Measurements from ENCODE around the gene KCNQ5.
A peak's percentile ranks its signal among the peaks of the same experiment; 100 is the strongest.

The KCNQ5 gene

GRCh38 chr6:72739368-72739779 is 117.5 kb downstream of the KCNQ5 start:
- DNase-seq (ENCODE audit: extremely low read depth in 1 of 2, low read depth in 1 of 2) = no peak

- DNase-seq (ENCODE audit: extremely low read depth in 1 of 2, low read depth in 1 of 2) = no peak
Measured at GRCh38 chr6:72740135-72740534, 118.3 kb downstream of the KCNQ5 start.

GRCh38 chr6:72741083-72741482 is 119.2 kb downstream of the KCNQ5 start:
- DNase-seq (ENCODE audit: extremely low read depth in 1 of 2, low read depth in 1 of 2) = no peak

DNA sequence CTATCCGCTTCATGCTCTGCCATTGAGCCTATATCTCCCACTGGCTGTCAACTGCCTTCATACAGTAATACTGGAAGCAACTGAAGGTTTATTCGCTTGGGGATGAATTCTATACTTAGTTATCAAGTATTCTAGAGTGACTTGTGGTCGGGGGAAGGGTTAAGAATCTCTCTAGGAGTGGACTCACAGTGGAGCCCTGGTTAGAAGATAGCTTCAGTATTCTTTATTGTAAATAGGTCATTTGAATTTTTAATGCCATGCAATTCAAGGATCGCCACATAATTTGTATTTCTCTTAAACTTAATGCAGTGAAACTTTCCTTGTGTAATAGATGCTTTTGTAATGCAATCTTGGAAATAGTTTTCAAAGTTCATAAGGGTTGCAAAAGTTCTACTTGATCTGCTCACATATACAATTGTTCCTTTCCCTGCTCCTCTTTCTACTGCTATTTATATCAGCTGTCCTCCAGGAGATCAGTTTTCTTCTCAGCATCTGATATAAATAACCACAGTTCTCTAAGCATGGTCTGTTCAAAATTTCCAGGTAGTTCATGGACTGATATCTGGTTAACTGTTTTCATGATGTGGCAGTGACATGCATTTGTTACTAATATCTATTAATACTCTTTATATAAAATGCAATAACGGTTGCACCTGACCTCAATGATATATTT is 120.3 kb downstream of the KCNQ5 start:
- no peak for DNase-seq (ENCODE audit: extremely low read depth in 1 of 2, low read depth in 1 of 2)

DNA sequence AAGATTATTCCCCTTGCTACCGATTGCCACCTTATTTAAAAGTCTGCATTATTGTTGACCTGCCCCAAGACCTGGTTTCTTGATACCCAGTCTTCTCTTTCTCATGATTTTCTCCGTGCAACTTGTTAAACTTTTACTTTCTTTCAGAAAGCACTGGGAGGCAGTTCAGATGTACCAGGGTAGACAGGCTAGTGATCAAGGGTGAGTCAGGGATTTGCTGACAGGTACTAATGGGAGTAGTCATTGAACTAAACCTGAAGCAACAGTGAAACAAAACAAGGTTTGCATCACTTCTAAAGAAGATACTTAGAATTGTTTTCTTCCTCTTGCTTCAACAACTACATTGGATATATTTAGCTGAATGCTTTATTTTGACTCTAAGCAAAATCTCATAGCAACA is 124.4 kb downstream of the KCNQ5 start:
- DNase-seq (ENCODE audit: extremely low read depth in 1 of 2, low read depth in 1 of 2) = no peak

- peak in 1 of 2 donors; percentile 48 for DNase-seq (ENCODE audit: extremely low read depth in 1 of 2, low read depth in 1 of 2)
Measured at GRCh38 chr6:72748759-72749158, 126.9 kb downstream of the KCNQ5 start.

DNA sequence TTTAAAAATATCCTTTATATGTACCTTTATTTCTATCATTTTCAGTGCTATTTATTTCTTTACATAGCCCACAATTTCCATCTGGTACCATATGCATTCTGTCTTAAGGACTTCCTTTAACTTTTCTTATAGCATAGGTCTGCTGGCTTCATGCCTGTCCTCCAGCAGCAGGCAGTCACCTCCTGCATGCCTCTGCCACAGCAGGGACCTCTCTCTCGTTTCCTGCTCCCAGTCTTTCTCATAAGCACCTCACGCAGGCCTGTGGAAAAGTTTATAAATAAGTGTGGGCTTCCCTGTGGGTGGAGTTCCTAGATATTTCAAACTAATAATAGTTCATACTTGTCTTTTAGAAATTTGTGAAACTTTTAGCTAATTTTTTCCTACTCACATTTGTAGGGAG is 133.9 kb downstream of the KCNQ5 start:
- no peak for DNase-seq (ENCODE audit: extremely low read depth in 1 of 2, low read depth in 1 of 2)

DNA sequence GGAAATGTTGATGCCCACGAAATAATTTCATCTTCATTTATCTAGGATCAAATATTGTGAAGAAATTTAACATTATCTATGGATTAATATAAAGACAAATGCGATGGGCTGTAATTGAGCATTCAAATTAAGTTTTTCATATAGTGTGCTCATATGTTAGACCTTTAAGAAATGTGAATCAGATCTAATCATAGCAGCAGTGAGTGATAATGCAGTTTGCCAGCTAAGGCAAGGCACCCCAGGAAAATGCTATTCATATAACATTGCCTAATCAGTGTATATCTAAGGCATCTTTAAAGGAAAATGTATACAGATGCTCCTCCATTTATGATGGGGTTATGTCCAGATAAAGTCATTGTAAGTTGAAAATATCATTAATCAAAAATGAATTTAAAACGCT is 135.2 kb downstream of the KCNQ5 start:
- DNase-seq (ENCODE audit: extremely low read depth in 1 of 2, low read depth in 1 of 2) = no peak

DNA sequence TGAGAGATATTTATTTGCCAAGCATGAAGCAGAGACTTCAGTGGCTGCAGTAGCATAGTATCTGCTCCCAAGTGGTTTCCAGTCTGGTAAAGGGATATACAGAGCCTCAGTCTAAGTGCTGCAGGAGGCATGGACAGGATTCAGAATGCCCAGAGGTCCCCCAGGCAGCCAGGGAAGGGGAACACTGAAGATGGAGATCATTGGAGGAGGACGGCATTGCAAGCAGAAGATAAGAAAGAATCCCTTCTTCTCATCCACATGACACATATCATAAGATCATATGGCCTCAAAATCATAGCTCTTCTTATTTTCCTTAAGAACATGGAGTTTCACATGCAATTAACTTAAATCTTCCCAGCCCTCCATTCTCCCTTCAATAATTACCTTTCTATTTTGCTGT is 136.1 kb downstream of the KCNQ5 start:
- no peak for DNase-seq (ENCODE audit: extremely low read depth in 1 of 2, low read depth in 1 of 2)

- DNase-seq (ENCODE audit: extremely low read depth in 1 of 2, low read depth in 1 of 2) = no peak
Measured at GRCh38 chr6:72758901-72759300, 137.0 kb downstream of the KCNQ5 start.

GRCh38 chr6:72760114-72760793 is 138.4 kb downstream of the KCNQ5 start:
- DNase-seq (ENCODE audit: extremely low read depth in 1 of 2, low read depth in 1 of 2) = no peak

DNA sequence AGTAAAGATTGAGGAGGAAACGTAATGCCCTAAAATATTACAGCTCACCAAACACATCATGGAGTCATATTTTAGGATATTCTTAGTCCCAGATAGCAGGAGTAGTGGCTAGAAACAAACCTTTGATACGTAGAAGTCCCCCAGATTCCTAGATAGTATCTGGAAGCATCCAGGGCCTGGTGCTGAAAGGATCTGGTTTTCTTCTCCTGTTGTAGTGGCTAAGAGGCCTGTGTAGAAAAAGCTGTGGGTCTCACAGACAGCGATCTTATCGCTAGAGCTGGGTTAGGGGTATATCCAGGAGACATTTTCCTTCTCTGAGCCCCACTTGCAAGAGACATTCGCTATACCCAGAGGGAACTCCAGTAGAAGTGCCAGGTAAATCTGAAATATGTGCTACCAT is 139.9 kb downstream of the KCNQ5 start:
- no peak for DNase-seq (ENCODE audit: extremely low read depth in 1 of 2, low read depth in 1 of 2)

DNA sequence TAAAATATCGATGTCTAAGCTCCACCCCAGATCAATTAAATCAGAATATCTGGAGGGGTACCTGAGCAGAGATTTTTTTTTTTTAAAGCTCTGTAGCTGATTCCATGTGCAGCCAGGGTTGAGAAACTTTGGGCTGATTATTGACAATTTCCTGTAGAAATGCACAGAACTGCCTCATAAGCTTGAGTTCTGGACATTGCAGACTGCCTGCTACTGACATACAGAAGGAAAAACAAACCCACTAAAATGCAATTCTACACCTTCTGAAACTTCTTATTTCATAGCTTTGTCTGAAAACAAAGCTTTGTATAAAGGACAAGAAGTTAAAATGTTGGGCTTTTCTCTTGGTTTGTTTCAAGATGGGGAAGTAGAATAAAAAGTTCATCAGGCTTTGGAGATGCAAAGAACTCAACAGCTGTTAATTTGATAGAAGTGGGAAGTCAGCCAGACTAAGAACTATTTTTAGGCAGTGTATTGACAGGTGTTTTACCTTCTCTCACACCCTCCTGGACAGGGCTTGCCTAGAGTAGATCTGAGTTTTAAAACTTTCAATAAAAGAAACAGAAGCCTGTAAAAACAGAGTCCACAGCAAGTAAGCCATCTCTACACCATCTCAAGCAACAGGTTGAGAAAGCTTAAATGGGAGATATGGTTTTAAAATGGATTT is 147.7 kb downstream of the KCNQ5 start:
- no peak for DNase-seq (ENCODE audit: extremely low read depth in 1 of 2, low read depth in 1 of 2)

GRCh38 chr6:72770959-72771358 is 149.1 kb downstream of the KCNQ5 start:
- DNase-seq (ENCODE audit: extremely low read depth in 1 of 2, low read depth in 1 of 2) = no peak

GRCh38 chr6:72776456-72776855 is 154.6 kb downstream of the KCNQ5 start:
- no peak for DNase-seq (ENCODE audit: extremely low read depth in 1 of 2, low read depth in 1 of 2)

GRCh38 chr6:72781624-72782023 is 159.8 kb downstream of the KCNQ5 start:
- DNase-seq (ENCODE audit: extremely low read depth in 1 of 2, low read depth in 1 of 2) = no peak

GRCh38 chr6:72783035-72783434 is 161.2 kb downstream of the KCNQ5 start:
- DNase-seq (ENCODE audit: extremely low read depth in 1 of 2, low read depth in 1 of 2) = no peak

- no peak for DNase-seq (ENCODE audit: extremely low read depth in 1 of 2, low read depth in 1 of 2)
Measured at GRCh38 chr6:72783666-72784065, 161.8 kb downstream of the KCNQ5 start.

- no peak for DNase-seq (ENCODE audit: extremely low read depth in 1 of 2, low read depth in 1 of 2)
Measured at GRCh38 chr6:72784071-72784470, 162.2 kb downstream of the KCNQ5 start.

DNA sequence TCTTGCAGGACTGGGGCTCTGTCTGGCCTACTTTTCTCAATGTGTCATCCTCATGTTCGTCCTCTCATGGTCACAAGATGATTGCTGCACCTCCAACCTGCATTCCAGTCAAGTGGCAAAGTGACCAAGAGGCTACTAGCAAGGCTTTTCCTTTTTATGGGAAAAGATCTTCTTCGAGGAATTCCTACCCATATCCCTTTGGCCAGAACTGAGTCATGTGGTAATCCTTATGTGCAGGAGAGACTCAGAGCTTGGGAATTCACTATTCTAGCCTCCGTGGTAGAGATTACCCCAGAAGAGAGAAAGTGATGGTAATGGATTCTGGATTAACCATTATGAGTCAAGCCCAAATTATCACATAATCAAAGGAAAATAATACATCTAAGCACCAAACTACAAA is 162.7 kb downstream of the KCNQ5 start:
- DNase-seq (ENCODE audit: extremely low read depth in 1 of 2, low read depth in 1 of 2) = no peak

DNA sequence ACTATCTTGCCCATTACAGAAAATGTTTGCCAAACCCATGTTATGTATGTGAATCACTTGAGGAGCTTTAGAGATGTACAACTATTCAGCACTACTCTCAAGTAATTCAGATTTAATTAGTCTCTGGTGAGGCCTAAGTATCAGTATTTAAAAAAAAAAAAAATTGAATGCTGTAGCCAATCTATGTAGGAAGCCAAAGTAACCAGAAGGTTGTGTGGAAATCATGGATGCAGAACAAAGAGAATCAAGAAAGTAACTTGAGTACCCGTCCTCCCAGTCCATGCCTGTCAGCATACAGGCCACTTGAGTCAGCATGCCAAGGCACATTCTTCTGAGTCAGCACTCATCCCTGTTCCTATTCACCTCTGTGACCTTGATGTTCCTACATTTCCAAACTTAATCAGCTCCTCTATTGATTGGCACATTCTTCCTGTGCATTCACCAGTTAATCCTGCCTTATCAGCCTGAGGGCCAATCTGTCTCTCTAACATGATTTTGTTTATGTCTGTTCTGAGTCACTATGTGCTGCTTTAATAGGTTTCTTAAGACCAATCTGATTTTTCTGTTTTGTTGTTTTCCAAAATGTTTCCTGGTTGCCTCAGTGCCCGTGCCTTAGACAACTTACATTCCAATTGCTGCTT is 165.6 kb downstream of the KCNQ5 start:
- DNase-seq (ENCODE audit: extremely low read depth in 1 of 2, low read depth in 1 of 2) = no peak

DNA sequence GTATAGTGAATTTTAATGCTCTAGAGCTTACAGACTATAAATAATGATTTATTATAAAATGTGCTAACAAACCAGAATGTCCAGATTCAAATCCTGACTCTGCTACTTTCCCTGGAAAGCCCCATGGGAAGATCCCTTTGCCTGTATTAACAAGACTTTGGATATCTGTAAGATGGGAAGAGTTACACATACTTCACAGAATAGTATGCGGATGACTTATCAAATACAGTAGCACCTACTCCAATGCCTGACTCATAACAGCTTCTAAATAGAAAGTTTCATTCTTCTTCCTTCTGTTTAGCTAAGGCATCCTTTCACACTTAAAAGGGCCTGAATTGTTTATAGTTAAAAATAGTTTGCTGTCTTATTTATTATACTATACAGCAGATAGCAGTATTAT is 166.3 kb downstream of the KCNQ5 start:
- DNase-seq (ENCODE audit: extremely low read depth in 1 of 2, low read depth in 1 of 2) = no peak
